Measurements from ENCODE around the gene PODXL2.
"Not testable (repeated sequence)": the region's sequence is repeated elsewhere in the genome, so short reads cannot be mapped to it uniquely, and the experiment has no call there.

The PODXL2 gene

GRCh38 chr3:127605547-127605946 is 23.4 kb upstream of the PODXL2 start:
- not testable (repeated sequence) for DNase-seq

DNA sequence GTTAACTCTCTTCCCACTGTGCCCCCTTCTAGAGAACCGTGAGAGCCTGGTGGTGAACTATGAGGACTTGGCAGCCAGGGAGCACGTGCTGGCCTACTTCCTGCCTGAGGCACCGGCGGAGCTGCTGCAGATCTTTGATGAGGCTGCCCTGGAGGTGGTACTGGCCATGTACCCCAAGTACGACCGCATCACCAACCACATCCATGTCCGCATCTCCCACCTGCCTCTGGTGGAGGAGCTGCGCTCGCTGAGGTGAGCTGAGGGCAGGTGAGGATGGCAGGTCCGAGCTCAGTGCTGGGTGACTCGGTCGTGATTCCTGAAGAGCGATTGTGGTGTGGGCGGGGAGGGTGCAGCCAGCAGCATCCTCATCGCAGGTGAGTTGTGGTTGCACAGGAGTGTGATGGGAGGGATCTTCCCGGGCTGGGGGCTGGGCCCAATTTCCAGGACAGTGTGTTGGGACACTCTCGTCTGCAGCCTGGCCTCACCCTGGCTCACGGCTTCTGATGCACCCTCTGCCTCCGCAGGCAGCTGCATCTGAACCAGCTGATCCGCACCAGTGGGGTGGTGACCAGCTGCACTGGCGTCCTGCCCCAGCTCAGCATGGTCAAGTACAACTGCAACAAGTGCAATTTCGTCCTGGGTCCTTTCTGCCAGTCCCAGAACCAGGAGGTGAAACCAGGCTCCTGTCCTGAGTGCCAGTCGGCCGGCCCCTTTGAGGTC is 22.7 kb upstream of the PODXL2 start:
- no peak for DNase-seq

DNA sequence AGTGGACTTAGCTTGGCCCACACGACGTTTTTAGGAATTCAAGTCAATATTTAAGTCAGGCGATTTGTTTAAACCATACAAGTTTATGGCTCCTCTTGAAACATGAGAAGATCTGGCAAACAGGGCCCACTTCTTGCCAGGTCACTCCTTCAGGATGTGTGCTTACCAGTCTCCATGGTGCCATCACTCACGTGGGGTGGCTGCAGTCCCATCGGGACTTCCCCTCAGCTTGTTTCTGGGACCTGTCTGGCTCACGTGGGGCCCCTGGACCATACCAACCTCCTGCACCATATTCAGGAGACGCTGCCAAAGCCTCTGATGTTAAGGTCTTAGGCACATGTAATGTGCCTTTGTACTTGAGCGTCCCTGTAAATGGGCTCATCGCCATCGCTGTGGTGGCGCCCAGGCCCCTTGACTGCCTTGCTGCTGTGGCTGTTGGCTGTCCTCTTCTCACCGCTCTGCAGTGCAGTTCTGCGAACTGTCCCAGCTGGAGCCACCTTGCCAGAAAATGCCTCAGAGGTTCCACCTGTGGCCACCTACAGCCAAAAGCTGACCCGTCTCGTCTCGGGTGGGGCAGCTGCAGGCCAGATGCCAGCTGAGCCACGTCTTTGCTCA is 21.9 kb upstream of the PODXL2 start:
- DNase-seq: no peak

DNA sequence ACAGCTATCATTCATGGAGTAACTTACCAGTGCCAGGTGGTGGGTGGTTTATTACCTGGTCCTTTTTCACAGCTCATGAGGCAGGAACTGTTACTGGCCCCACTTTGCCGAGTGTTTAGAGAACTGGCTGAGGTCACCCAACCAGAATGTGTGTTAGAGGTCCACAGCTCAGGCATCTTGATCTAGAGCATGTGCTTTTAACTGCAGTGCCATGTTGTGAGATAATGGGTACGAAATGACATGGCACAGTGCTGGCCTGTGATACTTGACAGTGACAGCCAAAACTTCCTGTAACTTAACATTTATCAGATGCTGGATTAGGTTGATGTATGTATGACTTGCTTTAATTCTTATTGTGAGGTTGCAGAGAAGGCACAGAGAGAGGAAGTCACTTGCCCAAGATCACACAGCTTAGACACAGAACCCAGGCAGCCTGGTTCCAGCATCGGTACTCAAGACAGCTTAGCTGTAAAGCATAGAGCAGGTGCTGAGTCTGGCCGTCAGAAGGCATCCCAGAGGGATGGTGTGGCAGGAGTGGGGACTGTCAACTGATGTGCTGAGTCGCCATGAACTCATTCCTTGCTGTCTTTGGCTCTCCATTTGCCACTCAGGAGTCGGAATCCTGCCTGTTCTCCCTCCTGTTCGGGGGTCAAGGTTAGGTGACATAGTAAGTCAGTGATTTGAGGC is 21.2 kb upstream of the PODXL2 start:
- no peak for DNase-seq

- no peak for DNase-seq
Measured at GRCh38 chr3:127608362-127608718, 20.6 kb upstream of the PODXL2 start.

DNA sequence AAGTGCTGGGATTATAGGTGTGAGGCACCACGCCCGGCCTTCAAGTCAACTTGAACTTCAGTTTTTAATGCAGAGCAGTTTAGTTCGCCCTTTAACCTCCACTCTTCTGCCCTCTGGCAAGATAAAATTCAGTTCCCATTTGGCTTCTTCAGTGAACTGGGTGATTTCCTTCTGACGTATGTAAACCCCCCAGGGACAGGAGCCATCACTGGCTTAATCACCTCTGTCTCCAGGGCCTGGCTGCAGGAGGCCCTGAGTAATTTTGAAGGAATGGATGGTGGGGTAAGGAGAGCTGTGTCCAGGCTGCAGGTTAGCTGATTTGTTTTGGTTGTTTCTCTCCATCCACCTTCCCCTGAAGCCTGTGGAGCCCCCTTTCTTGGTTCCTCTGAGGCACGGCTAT is 18.9 kb upstream of the PODXL2 start:
- no peak for DNase-seq

DNA sequence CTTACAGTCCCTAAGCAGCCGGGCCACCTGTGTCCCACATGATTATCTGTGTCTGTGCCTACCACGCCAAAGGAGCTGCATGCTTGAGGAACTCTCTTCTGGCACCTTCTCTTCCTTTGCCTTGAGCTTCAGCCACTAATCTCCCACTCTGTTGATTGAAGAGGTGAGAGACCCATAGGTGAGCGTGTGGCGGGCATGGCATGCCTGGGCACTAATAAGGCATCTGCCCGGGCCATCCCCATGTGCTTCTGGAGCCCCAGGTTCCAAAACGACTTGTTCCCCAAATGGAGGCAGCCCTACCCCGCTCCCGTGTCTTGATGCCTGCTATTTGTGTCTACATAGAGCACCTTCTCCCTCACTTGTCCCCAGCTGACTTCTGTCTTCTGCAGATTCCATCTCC is 17.7 kb upstream of the PODXL2 start:
- no peak for DNase-seq

DNA sequence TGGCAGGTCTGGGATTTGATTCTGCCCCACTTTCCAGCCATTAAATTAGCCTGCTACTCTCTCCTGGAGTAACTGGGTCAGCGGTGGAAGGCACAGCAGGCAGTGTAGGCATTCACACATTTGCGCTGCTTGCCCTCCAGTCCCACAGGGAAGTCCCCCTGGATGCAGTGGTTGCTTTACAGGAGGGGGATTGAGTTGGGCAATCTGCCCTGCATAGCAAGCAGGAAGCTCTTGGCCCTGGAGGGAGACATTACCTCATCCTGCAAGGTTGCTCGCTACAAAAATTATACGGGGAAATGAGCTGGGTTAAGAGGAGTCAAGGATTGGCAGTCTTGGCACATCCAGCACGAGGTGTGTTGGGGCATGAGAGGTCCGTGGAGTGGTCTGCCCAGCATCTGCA is 16.0 kb upstream of the PODXL2 start:
- no peak for DNase-seq

- no peak for DNase-seq
Measured at GRCh38 chr3:127613406-127613805, 15.6 kb upstream of the PODXL2 start.

GRCh38 chr3:127614928-127615589 is 13.9 kb upstream of the PODXL2 start:
- DNase-seq: no peak

GRCh38 chr3:127615631-127616305 is 13.2 kb upstream of the PODXL2 start:
- DNase-seq: no peak

GRCh38 chr3:127616836-127617605 is 12.0 kb upstream of the PODXL2 start:
- DNase-seq: no peak

GRCh38 chr3:127618891-127619290 is 10.1 kb upstream of the PODXL2 start:
- no peak for DNase-seq

DNA sequence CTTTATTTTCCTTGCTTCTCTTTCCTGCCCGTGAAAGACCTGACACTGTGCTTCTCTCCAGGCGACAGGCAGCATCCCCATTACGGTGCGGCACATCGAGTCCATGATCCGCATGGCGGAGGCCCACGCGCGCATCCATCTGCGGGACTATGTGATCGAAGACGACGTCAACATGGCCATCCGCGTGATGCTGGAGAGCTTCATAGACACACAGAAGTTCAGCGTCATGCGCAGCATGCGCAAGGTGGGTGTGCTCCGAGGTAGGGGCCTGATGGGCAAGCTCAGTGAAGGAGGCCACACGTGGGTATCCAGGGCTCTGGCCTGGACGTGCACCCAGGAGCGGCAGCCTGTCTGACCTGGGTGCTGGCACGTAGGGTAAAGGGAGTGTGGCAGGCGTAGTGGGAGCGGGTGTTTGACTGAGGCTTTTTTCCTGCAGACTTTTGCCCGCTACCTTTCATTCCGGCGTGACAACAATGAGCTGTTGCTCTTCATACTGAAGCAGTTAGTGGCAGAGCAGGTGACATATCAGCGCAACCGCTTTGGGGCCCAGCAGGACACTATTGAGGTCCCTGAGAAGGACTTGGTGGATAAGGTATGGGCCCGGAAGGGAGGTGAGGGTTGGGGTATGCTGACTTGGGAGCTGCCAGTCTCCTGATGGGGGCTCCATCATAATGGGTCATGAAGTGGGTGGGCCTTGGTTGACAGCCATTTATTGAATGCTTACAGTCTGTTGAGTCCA is 8.2 kb upstream of the PODXL2 start:
- no peak for DNase-seq

DNA sequence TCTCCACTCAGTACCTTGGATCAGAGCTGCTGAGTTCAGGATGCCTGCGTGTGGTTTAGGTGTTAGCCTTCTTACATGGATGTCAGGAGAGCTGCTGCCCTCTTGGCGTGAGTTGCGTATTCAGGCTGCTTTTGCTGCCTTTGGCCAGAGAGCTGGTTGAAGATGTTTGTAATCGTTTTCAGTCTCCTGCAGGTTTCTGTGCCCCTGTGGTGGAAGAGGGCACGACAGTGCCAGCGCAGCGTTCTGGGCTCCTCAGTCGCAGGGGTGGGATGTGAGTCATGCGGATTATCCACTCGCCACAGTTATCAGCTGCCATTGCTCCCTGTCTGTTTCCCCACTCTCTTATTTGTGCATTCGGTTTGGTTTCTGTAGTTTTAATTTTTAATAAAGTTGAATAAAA is 7.0 kb upstream of the PODXL2 start:
- DNase-seq: no peak

DNA sequence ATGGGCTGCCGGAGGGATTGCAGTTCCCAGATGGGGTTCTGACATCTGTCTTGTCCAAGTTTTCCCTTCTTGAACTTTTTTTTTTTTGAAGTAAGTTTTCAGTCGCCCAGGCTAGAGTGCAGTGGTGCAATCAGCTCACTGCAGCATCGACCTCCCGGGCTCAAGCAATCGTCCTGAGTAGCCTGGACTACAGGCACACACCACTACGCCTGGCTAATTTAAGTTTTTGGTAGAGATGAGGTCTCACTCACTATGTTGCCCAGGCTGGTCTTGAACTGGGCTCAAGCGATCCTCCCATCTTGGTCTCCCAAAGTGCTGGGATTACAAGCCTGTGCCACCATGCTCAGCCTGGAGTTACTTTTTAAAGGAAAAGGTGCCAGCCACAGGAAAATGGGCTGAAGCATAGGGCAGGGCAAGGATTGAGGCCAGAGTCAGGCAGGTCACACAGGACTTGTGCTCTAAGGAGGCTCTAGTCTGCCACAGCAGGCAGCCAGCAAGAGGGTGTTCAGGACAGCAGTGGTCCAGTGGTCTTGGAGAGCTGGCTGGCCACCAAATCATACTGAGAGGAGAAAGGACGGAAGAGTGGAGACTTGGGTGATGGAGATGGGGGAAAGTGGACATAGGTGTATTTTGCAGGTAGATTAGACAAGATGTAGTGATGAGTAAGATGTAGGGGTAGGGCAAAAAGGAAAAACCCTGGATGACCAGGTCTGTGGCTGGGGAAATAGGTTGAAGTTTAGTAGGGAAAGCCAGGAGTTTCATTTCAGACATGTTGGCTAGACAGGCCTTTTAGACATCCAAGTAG is 6.0 kb upstream of the PODXL2 start:
- no peak for DNase-seq

GRCh38 chr3:127624063-127624462 is 4.9 kb upstream of the PODXL2 start:
- no peak for DNase-seq

DNA sequence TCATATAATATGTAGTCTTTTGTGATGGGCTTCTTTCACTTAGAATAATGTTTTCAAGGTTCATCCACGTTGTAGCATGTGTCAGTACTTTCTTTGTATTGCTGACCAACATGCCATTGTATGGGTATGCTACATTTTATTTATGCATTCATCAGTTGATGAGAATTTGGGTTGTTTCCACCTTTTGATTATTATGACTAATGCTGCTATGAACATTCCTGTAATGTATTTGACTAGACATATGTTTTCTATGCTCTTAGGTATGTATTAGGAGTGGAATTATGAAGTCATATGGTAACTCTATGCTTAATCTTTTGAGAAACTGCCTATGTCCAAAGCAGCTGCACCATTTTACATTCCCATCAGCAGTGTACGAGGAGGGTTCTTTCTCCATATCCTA is 3.2 kb upstream of the PODXL2 start:
- no peak for DNase-seq

DNA sequence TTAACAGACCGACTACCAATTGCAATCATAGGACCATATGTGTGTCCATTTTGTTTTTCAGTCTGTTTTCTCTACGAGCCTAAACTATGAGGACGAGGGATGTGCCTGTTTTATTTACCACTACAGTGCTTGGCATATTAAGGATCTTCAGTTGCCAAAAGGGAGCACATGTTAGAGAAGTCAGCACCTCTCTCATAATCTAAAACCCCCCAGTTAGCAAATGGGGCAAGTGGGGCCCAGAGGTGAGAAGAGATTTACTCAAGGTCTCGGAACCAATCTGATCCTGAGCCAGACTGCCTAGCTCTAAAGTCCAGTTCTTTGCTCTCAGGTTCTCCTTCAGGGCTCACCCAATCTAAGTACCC is 578 bp upstream of the PODXL2 start:
- no peak for DNase-seq

GRCh38 chr3:127629467-127630403 is 750 bp downstream of the PODXL2 start:
- no peak for DNase-seq
